ENCODE results near the gene MRPS34.
A peak's percentile ranks its signal among the peaks of the same experiment; 100 is the strongest.
"Not testable (repeated sequence)": the region's sequence is repeated elsewhere in the genome, so short reads cannot be mapped to it uniquely, and the experiment has no call there.

The MRPS34 gene

DNA sequence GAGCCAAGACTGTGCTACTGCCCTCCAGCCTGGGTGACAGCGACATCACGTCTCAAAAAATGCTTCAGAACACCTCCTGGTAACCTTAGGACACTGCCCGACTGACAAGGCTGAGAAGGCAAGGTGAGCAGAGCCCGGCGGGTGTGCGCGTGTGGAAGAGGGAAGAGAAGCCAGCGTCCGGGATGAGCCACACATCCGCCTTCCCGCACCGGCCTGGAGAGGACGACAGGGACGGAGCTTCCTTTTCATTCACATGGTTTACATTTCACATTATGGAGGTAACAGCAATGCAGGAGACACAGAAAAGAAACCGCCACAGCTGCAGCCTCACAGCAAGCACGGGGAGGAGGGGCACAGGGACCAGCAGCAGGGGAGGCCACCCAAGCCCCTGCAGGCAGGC is 37.2 kb upstream of the MRPS34 start:
- Mint-ChIP-seq H3K9me3 (no peaks in the 10 kb centered on the region), H3K4me1 (peaks cover 0 to 6% of the 10 kb centered on the region in 2 donors), H3K27me3 (no peaks in the 10 kb centered on the region), H3K4me3 (no peak overlapping the region), H3K27ac (no peak overlapping the region), H3K36me3 (peaks cover 24 to 41% of the 10 kb centered on the region in 2 donors)
- ATAC-seq (replicated peaks) (no peak), DNase-seq (no peak)

DNA sequence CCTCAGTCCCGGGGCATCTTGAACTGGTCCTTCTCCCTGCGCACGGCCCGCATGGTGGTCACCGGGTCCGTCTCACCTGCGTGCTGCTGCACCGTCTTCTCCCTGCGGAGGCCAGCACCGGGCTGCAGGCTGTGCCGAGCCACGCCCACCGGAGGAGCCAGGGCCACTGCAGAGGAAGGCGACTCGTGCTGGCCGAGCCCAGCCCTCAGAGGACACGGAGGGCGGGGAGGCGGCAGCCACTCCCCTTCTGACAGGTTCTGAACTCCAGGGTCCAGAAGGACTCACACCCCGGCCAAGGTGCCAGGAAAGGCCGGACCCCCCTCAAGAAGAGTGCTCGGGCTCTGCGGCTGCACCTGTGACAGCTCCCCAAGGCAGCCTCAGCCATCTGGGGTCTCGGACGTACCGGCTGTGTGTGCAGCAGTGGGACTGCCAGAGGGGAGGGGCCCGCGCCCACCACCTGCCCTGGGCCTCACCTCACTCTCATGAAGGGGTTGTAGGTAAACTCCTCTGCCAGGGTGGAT is 36.4 kb upstream of the MRPS34 start:
- no peak for DNase-seq
- ATAC-seq (replicated peaks) = no peak
- Mint-ChIP-seq H3K4me1 (peaks cover 0 to 6% of the 10 kb centered on the region in 2 donors), H3K4me3 (no peak overlapping the region), H3K27me3 (no peaks in the 10 kb centered on the region), H3K36me3 (peaks cover 26 to 45% of the 10 kb centered on the region in 2 donors), H3K9me3 (no peaks in the 10 kb centered on the region), H3K27ac (no peak overlapping the region)

DNA sequence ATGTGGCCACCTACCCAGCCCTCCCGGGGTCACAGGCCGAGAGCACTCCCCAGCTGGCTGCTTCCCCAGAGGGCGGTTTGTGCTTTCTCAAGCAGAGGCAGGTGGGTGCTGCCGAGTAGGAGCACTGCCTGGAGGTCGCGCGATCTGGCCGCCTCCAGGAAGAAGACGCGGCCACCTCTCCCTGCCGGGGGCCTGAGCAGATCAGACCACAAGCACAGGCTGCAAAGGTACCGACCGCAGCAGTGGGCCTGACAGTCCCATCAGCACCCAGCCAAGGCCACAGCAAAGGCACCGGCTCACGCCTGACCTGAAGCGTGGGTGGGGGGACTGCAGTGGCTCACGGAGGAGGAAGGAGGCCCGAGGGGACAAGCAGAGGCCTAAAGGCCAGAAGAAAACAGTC is 35.8 kb upstream of the MRPS34 start:
- no peak for DNase-seq
- peaks cover 26 to 42% of the 10 kb centered on the region in 2 donors for H3K36me3 Mint-ChIP-seq
- peak overlapping the region; percentile 25 for H3K27ac Mint-ChIP-seq
- H3K27me3 Mint-ChIP-seq = no peaks in the 10 kb centered on the region
- ATAC-seq (replicated peaks) = no peak
- H3K4me3 Mint-ChIP-seq = no peak overlapping the region
- no peaks in the 10 kb centered on the region for H3K9me3 Mint-ChIP-seq
- peaks cover 0 to 6% of the 10 kb centered on the region in 2 donors for H3K4me1 Mint-ChIP-seq

DNA sequence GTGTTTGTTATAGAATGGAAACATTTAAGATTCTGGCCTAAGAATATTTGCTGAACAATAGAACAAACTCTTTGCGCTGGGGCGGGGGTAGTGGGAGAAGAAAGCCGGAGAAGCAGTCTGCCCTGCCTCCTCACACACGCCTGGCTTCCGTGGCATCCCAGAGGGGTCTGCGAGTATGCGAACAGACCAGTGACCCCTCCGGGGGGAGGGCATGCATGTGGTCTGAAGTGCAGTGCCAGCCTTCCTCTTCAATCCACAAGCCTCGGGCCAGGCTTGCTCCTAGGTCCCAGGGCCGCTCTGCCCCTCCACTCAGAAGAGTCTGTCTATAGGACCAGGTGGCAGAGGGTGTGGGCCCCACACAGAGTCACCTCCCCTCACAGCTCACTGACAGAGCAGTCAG is 34.7 kb upstream of the MRPS34 start:
- no peaks in the 10 kb centered on the region for H3K27me3 Mint-ChIP-seq
- no peak overlapping the region for H3K4me3 Mint-ChIP-seq
- no peaks in the 10 kb centered on the region for H3K9me3 Mint-ChIP-seq
- ATAC-seq (replicated peaks) (no peak), DNase-seq (no peak)
- no peak overlapping the region for H3K27ac Mint-ChIP-seq
- H3K36me3 Mint-ChIP-seq = peaks cover 23 to 35% of the 10 kb centered on the region in 2 donors
- H3K4me1 Mint-ChIP-seq = peaks cover 0 to 2% of the 10 kb centered on the region in 2 donors

DNA sequence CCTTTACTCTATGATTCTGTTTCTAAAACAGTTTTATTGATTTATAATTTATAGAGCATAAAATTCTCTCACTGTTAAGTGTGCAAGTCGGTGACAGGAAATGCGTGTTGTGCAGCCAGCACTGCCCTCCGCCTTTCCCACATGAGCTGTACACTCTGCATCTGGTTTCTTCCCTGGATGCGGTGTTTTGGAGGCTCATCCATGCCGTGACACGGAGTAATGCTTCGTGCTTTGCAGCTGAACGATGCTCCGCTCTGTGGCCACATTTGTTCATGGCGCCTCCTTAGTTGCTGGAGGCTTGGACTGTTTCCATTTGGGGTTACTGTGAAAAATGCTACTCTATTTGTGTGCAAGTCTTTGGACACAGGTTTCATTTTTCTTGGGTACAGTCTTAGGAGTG is 27.8 kb upstream of the MRPS34 start:
- H3K27me3 Mint-ChIP-seq = no peaks in the 10 kb centered on the region
- H3K27ac Mint-ChIP-seq = no peak overlapping the region
- H3K9me3 Mint-ChIP-seq = peaks cover 13 to 14% of the 10 kb centered on the region in 2 donors
- no peak for ATAC-seq (replicated peaks)
- peaks cover 24 to 38% of the 10 kb centered on the region in 2 donors for H3K36me3 Mint-ChIP-seq
- no peak for DNase-seq
- no peak overlapping the region for H3K4me3 Mint-ChIP-seq
- H3K4me1 Mint-ChIP-seq = no peaks in the 10 kb centered on the region

DNA sequence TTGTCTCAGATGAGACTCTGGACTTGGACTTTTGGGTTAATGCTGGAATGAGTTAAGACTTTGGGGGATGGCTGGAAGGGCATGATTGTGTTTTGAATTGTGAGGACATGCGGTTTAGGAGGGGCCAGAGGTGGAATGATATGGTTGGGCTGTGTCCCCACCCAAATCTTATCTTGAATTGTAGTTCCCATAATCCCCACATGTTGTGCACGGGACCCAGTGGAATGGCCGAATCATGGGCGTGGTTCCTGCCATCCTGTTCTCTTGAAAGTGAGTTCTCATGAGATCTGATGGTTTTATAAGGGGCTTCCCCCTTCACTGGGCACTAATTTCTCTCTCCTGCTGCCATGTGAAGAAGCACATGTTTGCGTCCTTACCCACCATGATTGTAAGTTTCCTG is 26.3 kb upstream of the MRPS34 start:
- H3K36me3 Mint-ChIP-seq = peaks cover 24 to 27% of the 10 kb centered on the region in 2 donors
- peaks cover 13 to 14% of the 10 kb centered on the region in 2 donors for H3K9me3 Mint-ChIP-seq
- DNase-seq; H3K27ac Mint-ChIP-seq; H3K4me1 Mint-ChIP-seq; ATAC-seq (replicated peaks); H3K27me3 Mint-ChIP-seq; H3K4me3 Mint-ChIP-seq: not testable (repeated sequence)

DNA sequence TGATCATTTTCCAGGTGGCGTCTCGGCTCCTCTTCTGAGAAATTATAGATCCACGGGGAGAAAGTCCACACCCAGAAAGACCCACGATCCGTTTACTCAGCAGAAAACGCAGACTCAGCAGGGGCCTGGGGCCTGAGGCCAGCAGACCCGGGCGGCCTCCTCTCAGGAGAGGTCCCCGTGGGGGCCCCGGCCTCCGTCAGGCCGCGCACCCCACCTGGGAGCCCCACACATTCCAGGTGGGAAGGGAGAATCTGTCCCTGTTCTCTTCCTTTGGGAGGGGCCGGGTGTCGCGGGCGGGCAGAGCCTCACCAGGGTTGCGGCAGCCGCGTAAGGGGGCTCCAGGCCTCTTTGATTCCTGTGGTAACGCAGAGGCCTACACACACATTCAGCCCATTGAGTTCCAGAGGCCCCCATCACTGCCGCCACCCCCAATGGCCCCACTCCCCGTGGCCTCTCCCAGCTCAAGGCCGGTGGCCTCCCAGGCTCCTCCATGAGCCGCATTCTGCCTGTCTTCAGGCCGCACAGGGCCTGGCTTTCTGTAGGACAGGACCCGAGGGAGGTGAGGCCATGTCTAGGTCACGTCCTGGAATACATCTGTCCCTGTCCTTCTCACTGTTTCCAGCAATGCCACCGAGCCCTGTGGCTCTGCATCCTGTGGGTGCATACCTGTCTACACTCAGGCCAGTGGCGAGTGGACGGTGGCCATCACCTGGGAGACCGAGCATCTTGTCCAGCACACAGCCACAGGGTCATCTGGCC is 22.2 kb upstream of the MRPS34 start:
- H3K4me3 Mint-ChIP-seq = no peak overlapping the region
- H3K27ac Mint-ChIP-seq = no peak overlapping the region
- H3K9me3 Mint-ChIP-seq = peaks cover 9 to 11% of the 10 kb centered on the region in 2 donors
- DNase-seq (no peak), ATAC-seq (replicated peaks) (no peak)
- no peaks in the 10 kb centered on the region for H3K4me1 Mint-ChIP-seq
- no peaks in the 10 kb centered on the region for H3K27me3 Mint-ChIP-seq
- H3K36me3 Mint-ChIP-seq = peaks cover 25 to 28% of the 10 kb centered on the region in 2 donors

DNA sequence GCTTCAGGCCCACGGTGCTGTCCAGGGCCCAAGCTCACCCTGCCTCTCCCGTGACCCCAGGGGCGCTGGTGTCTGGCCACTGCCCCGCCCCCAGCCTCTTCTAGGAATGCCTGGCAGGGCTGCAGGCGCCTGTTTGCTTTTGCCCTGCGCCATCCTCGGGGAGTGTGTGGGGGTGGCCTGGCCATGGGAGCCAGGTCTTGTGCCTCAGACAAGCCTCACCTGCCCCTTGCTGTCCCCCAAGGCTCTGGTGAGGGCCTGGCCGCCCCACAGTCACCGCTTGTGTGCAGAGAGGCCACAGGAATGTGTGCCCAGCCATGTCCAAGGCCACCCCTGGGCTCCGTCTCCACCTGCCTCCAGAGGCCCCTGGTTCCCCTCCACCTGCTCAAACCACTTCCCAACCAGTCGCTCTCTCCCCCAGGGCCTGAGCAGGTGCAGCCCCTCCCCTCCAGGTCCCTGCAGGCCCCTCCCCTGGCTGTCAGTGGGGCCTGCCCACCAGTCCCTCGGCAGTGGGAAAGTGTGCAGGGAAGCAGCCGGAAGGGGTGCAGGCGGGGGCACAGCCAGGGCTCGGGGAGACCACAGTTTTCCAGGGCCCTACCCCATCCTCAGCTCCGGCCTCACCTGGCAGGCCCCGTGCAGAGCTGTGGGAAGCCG is 21.4 kb upstream of the MRPS34 start:
- Mint-ChIP-seq H3K27ac (no peak overlapping the region), H3K4me1 (no peaks in the 10 kb centered on the region), H3K36me3 (peaks cover 18 to 22% of the 10 kb centered on the region in 2 donors)

DNA sequence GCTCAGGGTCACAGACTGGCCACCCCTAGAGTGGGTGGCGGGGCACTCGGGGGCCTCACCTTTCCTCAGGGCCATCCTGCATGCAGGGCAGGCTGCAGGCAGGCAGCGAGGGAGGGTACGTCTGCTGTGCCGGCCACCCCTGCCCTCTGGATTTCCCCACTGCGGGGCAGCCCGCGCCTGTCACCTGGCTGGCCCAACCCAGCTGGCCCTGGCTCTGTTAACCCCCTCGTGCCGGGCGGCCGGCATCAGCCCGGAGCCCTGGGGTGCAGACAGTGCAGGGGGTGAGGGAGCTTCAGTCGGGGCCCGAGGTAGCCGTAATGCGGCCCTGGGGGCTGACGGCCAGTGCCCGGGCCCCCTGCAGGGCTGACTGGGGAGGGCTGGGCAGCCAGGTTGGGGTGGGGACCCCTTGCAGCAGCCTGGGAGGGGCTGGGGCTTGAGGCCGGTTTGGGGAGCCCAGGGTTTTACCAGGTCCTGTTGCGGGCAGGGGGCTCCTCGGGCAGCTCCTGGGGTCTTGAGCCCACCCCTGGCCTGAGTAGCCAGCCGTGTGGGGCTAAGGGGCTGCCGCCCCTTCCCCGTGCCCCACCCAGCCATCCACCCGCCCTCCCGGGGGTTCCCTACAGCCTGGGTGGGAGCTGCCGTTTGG is 20.8 kb upstream of the MRPS34 start, which contains the start of gene IGFALS:
TSS of gene IGFALS (minus strand) at position 128 of the 643 bp plus-strand sequence. CDS start at position 75, 53 bp downstream.
- H3K36me3 Mint-ChIP-seq = peaks cover 18 to 21% of the 10 kb centered on the region in 2 donors
- H3K9me3 Mint-ChIP-seq = peaks cover 0 to 5% of the 10 kb centered on the region in 2 donors
- no peaks in the 10 kb centered on the region for H3K27me3 Mint-ChIP-seq
- H3K4me1 Mint-ChIP-seq = peaks cover 2 to 4% of the 10 kb centered on the region in 2 donors
- no peak for DNase-seq
- H3K4me3 Mint-ChIP-seq = no peak within 1 kb of the TSS
- ATAC-seq (replicated peaks) = no peak
- no peak within 1 kb of the TSS for H3K27ac Mint-ChIP-seq

More for the DNA sequence above, 21.4 kb upstream of the MRPS34 start:
- peaks cover 4 to 9% of the 10 kb centered on the region in 2 donors for H3K9me3 Mint-ChIP-seq
- H3K4me3 Mint-ChIP-seq = no peak overlapping the region
- H3K27me3 Mint-ChIP-seq = no peaks in the 10 kb centered on the region
- no peak for ATAC-seq (replicated peaks)
- DNase-seq = no peak

DNA sequence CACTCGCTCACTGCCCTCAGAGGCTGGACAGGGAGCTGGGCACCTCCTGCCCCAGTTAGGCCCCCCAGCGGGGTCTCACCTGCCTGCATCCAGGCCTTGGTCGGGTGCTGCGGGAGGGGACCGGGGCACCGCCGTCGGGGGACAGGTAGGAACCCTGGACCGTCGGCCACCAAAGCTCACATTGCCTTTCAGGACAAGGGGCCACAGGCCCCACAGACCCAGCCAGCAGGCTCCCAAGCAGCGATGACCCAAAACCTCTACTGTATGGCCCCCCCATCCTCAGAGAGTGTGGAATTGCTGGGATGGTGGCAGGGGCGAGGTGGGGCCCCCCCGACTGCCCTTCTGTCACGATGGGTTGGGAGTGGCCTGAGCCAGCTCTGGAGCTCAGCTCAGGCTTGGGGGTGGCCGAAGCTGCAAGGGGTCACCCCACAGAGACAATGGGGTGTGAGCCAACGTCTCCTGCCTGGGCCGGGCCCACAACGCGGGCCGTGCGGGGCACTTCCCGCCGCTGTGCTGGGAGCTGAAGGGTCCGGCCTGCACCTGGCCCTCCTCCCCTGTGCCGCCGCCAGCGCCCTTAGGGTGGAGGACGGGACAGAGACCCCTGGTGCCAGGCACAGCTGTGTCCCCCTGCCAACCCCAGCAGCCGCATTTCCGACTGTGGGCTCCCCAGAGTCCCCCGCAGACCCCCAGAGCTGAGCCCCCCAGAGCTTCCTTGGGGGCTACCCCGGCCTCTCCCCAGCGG is 20.1 kb upstream of the MRPS34 start:
- H3K27ac Mint-ChIP-seq = no peak overlapping the region
- peaks cover 0 to 4% of the 10 kb centered on the region in 2 donors for H3K9me3 Mint-ChIP-seq
- DNase-seq (no peak), ATAC-seq (replicated peaks) (no peak)
- H3K4me1 Mint-ChIP-seq = peaks cover 2 to 5% of the 10 kb centered on the region in 2 donors
- peaks cover 17 to 24% of the 10 kb centered on the region in 2 donors for H3K36me3 Mint-ChIP-seq
- H3K27me3 Mint-ChIP-seq = no peaks in the 10 kb centered on the region
- H3K4me3 Mint-ChIP-seq = no peak overlapping the region

DNA sequence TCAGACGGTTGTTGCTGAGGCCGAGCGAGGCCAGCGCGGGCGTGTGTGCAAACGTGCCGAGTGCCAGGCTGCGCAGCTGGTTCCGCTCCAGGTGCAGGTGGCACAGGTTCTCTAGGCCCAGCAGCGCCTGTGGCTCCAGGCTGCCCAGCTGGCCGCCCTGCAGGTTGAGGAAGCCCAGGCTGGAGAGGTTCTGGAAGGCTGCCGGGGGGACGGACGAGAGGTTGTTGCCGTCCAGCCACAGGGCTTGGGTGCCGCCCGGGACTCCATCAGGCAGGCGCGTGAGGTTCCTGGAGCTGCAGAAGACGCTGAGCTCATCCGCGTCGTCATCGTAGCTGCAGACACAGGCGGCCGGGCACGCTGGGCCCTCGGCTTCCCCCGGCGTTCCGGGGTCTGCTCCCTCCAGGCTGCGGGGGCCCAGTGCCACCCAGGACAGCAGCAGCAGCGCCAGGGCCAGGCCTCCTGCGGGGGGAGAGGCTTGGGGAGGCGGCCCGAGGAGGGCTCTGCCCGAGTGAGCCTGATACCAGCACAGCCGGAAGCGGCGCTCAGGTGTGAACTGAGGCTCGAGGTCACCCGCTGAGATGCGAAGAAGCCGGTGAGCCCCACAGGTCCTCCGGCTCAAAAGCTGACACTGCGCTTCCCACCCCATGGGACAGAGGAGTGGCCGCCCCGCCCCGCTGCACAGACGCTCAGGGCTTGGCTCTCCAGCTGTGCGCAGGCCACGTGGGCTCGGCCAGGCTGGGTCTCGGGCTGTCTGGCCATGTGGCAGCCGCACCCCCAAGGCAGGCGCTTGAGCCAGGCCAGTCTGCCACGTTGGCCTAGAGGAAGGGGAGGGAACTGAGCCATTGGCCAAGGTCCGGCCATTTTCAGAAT is 19.2 kb upstream of the MRPS34 start:
- Mint-ChIP-seq H3K4me3 (no peak overlapping the region), H3K4me1 (peaks cover 2 to 5% of the 10 kb centered on the region in 2 donors), H3K27ac (no peak overlapping the region), H3K36me3 (peaks cover 15 to 24% of the 10 kb centered on the region in 2 donors), H3K9me3 (peaks cover 0 to 3% of the 10 kb centered on the region in 2 donors), H3K27me3 (no peaks in the 10 kb centered on the region)
- ATAC-seq (replicated peaks) (no peak), DNase-seq (no peak)

DNA sequence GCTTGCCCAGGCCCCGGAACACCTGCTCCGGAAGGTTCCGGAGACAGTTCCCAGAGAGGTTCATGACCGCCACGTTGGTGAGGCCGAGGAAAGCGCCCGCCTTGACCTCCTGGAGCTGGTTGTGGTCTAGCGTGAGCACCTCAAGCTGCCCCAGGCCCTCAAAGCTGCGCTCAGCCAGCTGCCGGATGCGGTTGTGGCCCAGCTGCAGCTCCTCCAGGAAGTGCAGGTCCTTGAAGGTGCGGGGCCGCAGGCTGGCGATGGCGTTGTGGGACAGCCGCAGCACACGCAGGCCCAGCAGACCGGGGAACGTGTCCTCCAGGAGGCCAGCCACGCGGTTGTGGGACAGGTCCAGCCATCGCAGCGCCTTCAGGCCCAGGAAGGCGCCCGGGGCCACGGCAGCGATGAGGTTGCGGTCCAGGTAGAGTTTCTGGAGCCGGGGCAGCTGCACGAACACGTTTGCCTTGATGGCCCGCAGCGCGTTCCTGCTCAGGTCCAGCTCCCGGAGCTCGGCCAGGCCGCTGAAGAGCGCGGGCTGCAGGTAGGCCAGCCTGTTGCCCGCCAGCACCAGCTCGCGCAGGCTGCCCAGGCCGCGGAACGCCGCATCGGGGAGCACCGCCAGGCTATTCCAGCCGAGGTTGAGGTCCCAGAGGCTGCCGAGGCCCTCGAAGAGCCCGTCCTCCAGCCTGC is 18.5 kb upstream of the MRPS34 start:
- H3K4me1 Mint-ChIP-seq = peaks cover 2 to 5% of the 10 kb centered on the region in 2 donors
- DNase-seq = no peak
- ATAC-seq (replicated peaks) = no peak

More for the DNA sequence above, 18.5 kb upstream of the MRPS34 start:
- peaks cover 10 to 25% of the 10 kb centered on the region in 2 donors for H3K36me3 Mint-ChIP-seq
- H3K27ac Mint-ChIP-seq = no peak overlapping the region
- no peaks in the 10 kb centered on the region for H3K27me3 Mint-ChIP-seq
- no peak overlapping the region for H3K4me3 Mint-ChIP-seq
- no peaks in the 10 kb centered on the region for H3K9me3 Mint-ChIP-seq
